ENCODE results near the gene VGLL4. TPM values are rescaled to one million over a fixed set of nuclear protein-coding genes. Genes with fewer than 3 reads are reported as not detected.

The VGLL4 gene
- total RNA-seq, 1 experiment from 2014 or later = 26.9 TPM

GRCh38 chr3:11554236-11554610, 89.5 kb downstream of the VGLL4 start (continued):
- TF ChIP-seq SRF (IDR thresholded peaks at IDR 0.05; ENCODE audit: low read depth) (no peak), MAX (IDR thresholded peaks at IDR 0.05) (no peak), SP1 (IDR thresholded peaks at IDR 0.05; ENCODE audit: low read depth) (no peak), JUND (IDR thresholded peaks at IDR 0.05) (no peak), EGR1 (IDR thresholded peaks at IDR 0.05; ENCODE audit: low read depth) (no peak)

- H3K9me2 ChIP-seq (ENCODE audit: insufficient read depth) = no peaks in the 10 kb centered on the region
- intact Hi-C loops (cut with micrococcal nuclease) = no loop called here
- H3K9ac ChIP-seq (ENCODE audit: low read length) = no peak overlapping the region
- no peak overlapping the region for H3K27ac ChIP-seq (ENCODE audit: low read depth, low read length)
- ChIA-PET CTCF (no interaction called here), POLR2A (no interaction called here), RAD21 (ENCODE audit: low non-redundant PET in 1 of 2, low total read pairs in 2 of 2, uncharacterized antibody in 2 of 2, unreplicated experiment in 2 of 2) (no interaction called here)
- no TSS peak for BruUV-seq (replicated peaks)
- no peak for ATAC-seq
- no peak for DNase-seq (ENCODE audit: low read depth, low spot score)
- no peak for TF ChIP-seq CBX3 (IDR thresholded peaks at IDR 0.05; ENCODE audit: low read depth)
- no peak for TF ChIP-seq SP1 (IDR thresholded peaks at IDR 0.05; ENCODE audit: low read depth)
- no peak for TF ChIP-seq FOSL1 (IDR thresholded peaks at IDR 0.05; ENCODE audit: low read depth)
- no peak for TF ChIP-seq MAX (IDR thresholded peaks at IDR 0.05)
- TF ChIP-seq POLR2A (IDR thresholded peaks at IDR 0.05; ENCODE audit: borderline replicate concordance, extremely low read depth, insufficient read depth, insufficient read length) = no peak
- H3K27me3 ChIP-seq (ENCODE audit: insufficient read depth, low read length) = no peaks in the 10 kb centered on the region
- peaks cover 7% of the 10 kb centered on the region; the same call in 1 of the 2 replicates for H4K20me1 ChIP-seq (ENCODE audit: insufficient read depth)
- no peak overlapping the region for H2AFZ ChIP-seq (ENCODE audit: low read depth, low read length, poor library complexity, severe bottlenecking)
- H3K79me2 ChIP-seq (ENCODE audit: insufficient read depth, low read length) = no peaks in the 10 kb centered on the region
- H3K36me3 ChIP-seq (ENCODE audit: control insufficient read depth in 1 of 2, insufficient read depth in 2 of 2, low read length in 2 of 2) = no peaks in the 10 kb centered on the region; a peak in 1 of 4 replicates
- no peaks in the 10 kb centered on the region for H3K9me3 ChIP-seq (ENCODE audit: control insufficient read depth in 1 of 2, insufficient read depth in 1 of 2, low read depth in 1 of 2, low read length in 2 of 2)
- no peak overlapping the region for H3K4me2 ChIP-seq (ENCODE audit: low read length)
- H3K4me3 ChIP-seq (replicated peaks in 1 of 2; ENCODE audit: low read depth in 1 of 2, low read length in 2 of 2) = no peak overlapping the region
- H3K4me1 ChIP-seq (ENCODE audit: control insufficient read depth in 1 of 2, insufficient read depth in 2 of 2, low read length in 2 of 2) = peaks cover 12% of the 10 kb centered on the region in 2 experiments
Observed at GRCh38 chr3:11553436-11554235, 90.1 kb downstream of the VGLL4 start.
